ENCODE data around the gene CEP131. TPM values are rescaled to one million over a fixed set of nuclear protein-coding genes. Genes with fewer than 3 reads are reported as not detected.
"Not testable (repeated sequence)": the region's sequence is repeated elsewhere in the genome, so short reads cannot be mapped to it uniquely, and the experiment has no call there.

CEP131 gene
- total RNA-seq, 4 donors from 2014 or later: 5.7 to 21.3 (median 6.8) TPM

- Histone ChIP-seq H3K4me3 (no peak overlapping the region), H3K4me1 (no peaks in the 10 kb centered on the region), H3K36me3 (no peaks in the 10 kb centered on the region), H3K27ac (no peak overlapping the region), H3K27me3 (peaks cover 8% of the 10 kb centered on the region), H3K9me3 (no peaks in the 10 kb centered on the region)
- WGBS, 2 donors (ENCODE audit: low coverage in 1 of 2): 85% methylated on average over 26 of the region's 38 CpGs; no CpG with 5 or more reads in 1 of the 2 donors
- no peak for TF ChIP-seq POLR2A (IDR thresholded peaks at IDR 0.05)
- TF ChIP-seq EP300 (IDR thresholded peaks at IDR 0.05; ENCODE audit: low read depth): no peak
- TF ChIP-seq POLR2AphosphoS5 (IDR thresholded peaks at IDR 0.05): no peak
- no peak for TF ChIP-seq CTCF (IDR thresholded peaks at IDR 0.05)
- in situ Hi-C loops (cut with MboI; ENCODE audit: low pct_ligation_motif_present in 1 of 4, low pct_unique_long_range_greater_than_20kb in 1 of 4, low sequenced_read_pairs in 3 of 4): no loop called here
- intact Hi-C loops (cut with DNase I; ENCODE audit: low total_unique reads): no loop called here
- DNase-seq: no peak
Measured at GRCh38 chr17:81156866-81157805, 65.6 kb downstream of the CEP131 start.

GRCh38 chr17:81154961-81155360 is 67.8 kb downstream of the CEP131 start:
- no peak for TF ChIP-seq POLR2AphosphoS5 (IDR thresholded peaks at IDR 0.05)
- no peak for TF ChIP-seq CTCF (IDR thresholded peaks at IDR 0.05)
- no peak for DNase-seq
- H3K9me3 ChIP-seq: no peaks in the 10 kb centered on the region
- no peak overlapping the region for H3K4me3 ChIP-seq
- peaks cover 2% of the 10 kb centered on the region for H3K27me3 ChIP-seq
- WGBS, 2 donors (ENCODE audit: low coverage in 1 of 2): 85 to 93% methylated on average over 12 to 18 of the region's 18 CpGs
- intact Hi-C loops (cut with DNase I; ENCODE audit: low total_unique reads) (no loop called here), in situ Hi-C loops (cut with MboI; ENCODE audit: low pct_ligation_motif_present in 1 of 4, low pct_unique_long_range_greater_than_20kb in 1 of 4, low sequenced_read_pairs in 3 of 4) (no loop called here)
- H3K27ac ChIP-seq: no peak overlapping the region
- H3K4me1 ChIP-seq: no peaks in the 10 kb centered on the region
- H3K36me3 ChIP-seq: no peaks in the 10 kb centered on the region

- H3K4me1 ChIP-seq; H3K36me3 ChIP-seq; intact Hi-C loops (cut with DNase I; ENCODE audit: low total_unique reads); H3K9me3 ChIP-seq; DNase-seq; in situ Hi-C loops (cut with MboI; ENCODE audit: low pct_ligation_motif_present in 1 of 4, low pct_unique_long_range_greater_than_20kb in 1 of 4, low sequenced_read_pairs in 3 of 4); H3K4me3 ChIP-seq; H3K27me3 ChIP-seq; H3K27ac ChIP-seq: not testable (repeated sequence)
- WGBS, 2 donors (ENCODE audit: low coverage in 1 of 2): 78 to 88% methylated on average over 6 to 9 of the region's 9 CpGs
Measured at GRCh38 chr17:81154016-81154415, 68.7 kb downstream of the CEP131 start.

GRCh38 chr17:81153340-81153803 is 69.4 kb downstream of the CEP131 start:
- DNase-seq: no peak
- in situ Hi-C loops (cut with MboI; ENCODE audit: low pct_ligation_motif_present in 1 of 4, low pct_unique_long_range_greater_than_20kb in 1 of 4, low sequenced_read_pairs in 3 of 4) (no loop called here), intact Hi-C loops (cut with DNase I; ENCODE audit: low total_unique reads) (no loop called here)
- H3K27me3 ChIP-seq: no peaks in the 10 kb centered on the region
- TF ChIP-seq EP300 (IDR thresholded peaks at IDR 0.05; ENCODE audit: low read depth): no peak
- TF ChIP-seq CTCF (IDR thresholded peaks at IDR 0.05): no peak
- TF ChIP-seq POLR2AphosphoS5 (IDR thresholded peaks at IDR 0.05): no peak
- no peak for TF ChIP-seq POLR2A (IDR thresholded peaks at IDR 0.05)
- H3K27ac ChIP-seq: no peak overlapping the region
- WGBS, 2 donors (ENCODE audit: low coverage in 1 of 2): 53 to 77% methylated on average over 3 to 17 of the region's 17 CpGs
- no peaks in the 10 kb centered on the region for H3K9me3 ChIP-seq
- no peaks in the 10 kb centered on the region for H3K4me1 ChIP-seq
- H3K4me3 ChIP-seq: no peak overlapping the region
- H3K36me3 ChIP-seq: no peaks in the 10 kb centered on the region
